HG03460 (cell line): ENCODE data around the gene OGDHL.
"Not testable (repeated sequence)": the region's sequence is repeated elsewhere in the genome, so short reads cannot be mapped to it uniquely, and the experiment has no call there.

Experiments used
- ATAC-seq: cut with Tn5 transposase; IDR thresholded peaks from one replicate; pipeline ENCODE4 v1.9.1; 2021; ENCODE audit not compliant: unreplicated experiment

OGDHL gene

GRCh38 chr10:49756641-49757040 lies 5.5 kb downstream of the OGDHL start:
- ATAC-seq: no peak

GRCh38 chr10:49756031-49756430 lies 6.1 kb downstream of the OGDHL start:
- no peak for ATAC-seq

GRCh38 chr10:49754951-49755350 lies 7.2 kb downstream of the OGDHL start:
- ATAC-seq: not testable (repeated sequence)

GRCh38 chr10:49752584-49752983 lies 9.5 kb downstream of the OGDHL start:
- ATAC-seq: no peak

GRCh38 chr10:49751636-49752510 lies 10.2 kb downstream of the OGDHL start:
- ATAC-seq: no peak

- ATAC-seq: no peak
These were observed 10.9 kb downstream of the OGDHL start for GRCh38 chr10:49751216-49751615.

- no peak for ATAC-seq
These were observed 11.6 kb downstream of the OGDHL start for GRCh38 chr10:49750546-49750945.

- ATAC-seq: no peak
These were observed 12.3 kb downstream of the OGDHL start for GRCh38 chr10:49749556-49750491.

GRCh38 chr10:49749144-49749543 lies 13.0 kb downstream of the OGDHL start:
- ATAC-seq: no peak

GRCh38 chr10:49748006-49748405 lies 14.1 kb downstream of the OGDHL start:
- ATAC-seq: no peak

GRCh38 chr10:49747303-49747646 lies 14.8 kb downstream of the OGDHL start:
- no peak for ATAC-seq

GRCh38 chr10:49746626-49747302 lies 15.4 kb downstream of the OGDHL start:
- no peak for ATAC-seq

- ATAC-seq: no peak
These were observed 16.4 kb downstream of the OGDHL start for GRCh38 chr10:49745756-49746155.

- ATAC-seq: no peak
These were observed 17.1 kb downstream of the OGDHL start for GRCh38 chr10:49744924-49745605.

GRCh38 chr10:49744091-49744685 lies 17.9 kb downstream of the OGDHL start:
- no peak for ATAC-seq

GRCh38 chr10:49743464-49744075 lies 18.6 kb downstream of the OGDHL start:
- no peak for ATAC-seq

GRCh38 chr10:49742683-49743463 lies 19.2 kb downstream of the OGDHL start:
- no peak for ATAC-seq

GRCh38 chr10:49741108-49741995 lies 20.8 kb downstream of the OGDHL start:
- no peak for ATAC-seq
